ACC112 (cell line): ENCODE results near the gene CELA3A.

Experiments
- H2AFZ ChIP-seq: fragments of 200-600 bp; sonication (generic); one replicate; pipeline ENCODE4 v1.6.0; 2017; ENCODE audit warnings: antibody characterized with exemption, low read length; ENCODE audit not compliant: unreplicated experiment
- H3K27ac ChIP-seq: fragments of 200-600 bp; sonication (generic); 2 replicates; pipeline ENCODE4 v1.5.1; 2014; ENCODE audit warnings: low read depth, mild to moderate bottlenecking, antibody characterized with exemption, low read length, moderate library complexity
- H3K27me3 ChIP-seq: fragments of 200-600 bp; sonication (generic); 2 replicates; pipeline ENCODE4 v1.6.1; 2014; ENCODE audit warnings: mild to moderate bottlenecking, antibody characterized with exemption, low read length, moderate library complexity, mixed read lengths; ENCODE audit not compliant: insufficient read depth
- H3K36me3 ChIP-seq: fragments of 200-600 bp; sonication (generic); 2 replicates; pipeline ENCODE4 v1.6.1; 2016; ENCODE audit warnings: mild to moderate bottlenecking, antibody characterized with exemption, low read length, moderate library complexity, mixed read lengths; ENCODE audit not compliant: insufficient read depth
- H3K4me1 ChIP-seq: fragments of 200-600 bp; sonication (generic); one replicate; pipeline ENCODE4 v1.6.1; 2016; ENCODE audit warnings: low read length, mixed read lengths; ENCODE audit not compliant: insufficient read depth, unreplicated experiment, control insufficient read depth
- H3K4me3 ChIP-seq: fragments of 200-600 bp; sonication (generic); 2 replicates; pipeline ENCODE4 v1.5.1; 2014; ENCODE audit warnings: mild to moderate bottlenecking, low read depth, low read length
- H3K79me2 ChIP-seq: fragments of 200-600 bp; sonication (generic); one replicate; pipeline ENCODE4 v1.6.0; 2016; ENCODE audit warnings: low read length; ENCODE audit not compliant: control insufficient read depth, unreplicated experiment, insufficient read depth

Gene CELA3A

DNA sequence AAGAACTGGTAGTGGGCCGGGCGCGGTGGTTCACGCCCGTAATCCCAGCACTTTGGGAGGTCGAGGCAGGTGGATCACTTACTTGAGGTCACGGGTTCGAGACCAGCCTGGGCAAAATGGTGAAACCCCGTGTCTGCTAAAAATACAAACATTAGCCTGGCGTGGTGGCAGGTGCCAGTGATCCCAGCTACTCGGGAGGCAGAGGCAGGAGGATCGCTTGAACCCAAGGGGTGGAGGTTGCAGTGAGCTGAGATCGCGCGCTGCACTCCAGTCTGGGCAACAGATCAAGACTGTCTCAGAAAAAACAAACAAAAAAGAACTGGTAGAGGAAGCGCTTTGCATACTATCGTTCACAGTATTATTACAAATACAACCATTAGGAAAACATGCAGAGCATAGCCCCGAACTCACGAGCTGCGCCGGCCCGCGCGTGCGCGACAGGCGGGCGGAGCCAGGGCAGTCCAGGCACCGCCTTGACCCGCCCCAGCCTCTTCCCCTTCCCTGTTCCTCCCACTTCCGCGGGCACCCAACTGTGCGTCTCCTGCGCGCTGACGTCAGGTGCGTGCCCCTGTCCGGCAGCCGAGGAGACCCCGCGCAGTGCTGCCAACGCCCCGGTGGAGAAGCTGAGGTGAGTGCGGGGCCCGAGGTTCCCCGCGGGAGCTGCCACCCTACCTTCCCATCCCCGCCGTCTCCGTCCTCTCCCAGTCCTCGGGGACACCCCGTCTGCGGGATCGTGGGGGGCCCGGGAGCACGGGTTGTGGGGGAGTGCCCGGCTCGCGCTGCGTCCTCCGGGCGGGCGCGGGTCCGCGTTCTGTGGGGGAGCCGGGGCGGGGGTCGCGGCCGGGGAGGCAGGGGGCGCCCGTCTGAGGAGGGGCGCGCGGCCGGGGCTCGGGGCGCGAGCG is 50.9 kb downstream of the CELA3A start, which contains the start of gene CDC42:
CDC42 (plus strand) TSS at position 595 of the 902 bp plus-strand sequence. CDS start 25,770 bp downstream, outside the sequence.
- Histone ChIP-seq H3K36me3 (peaks cover 11% of the 10 kb centered on the region; the same call in 1 of the 2 replicates), H3K4me1 (peaks cover 36% of the 10 kb centered on the region), H2AFZ (peak within 1 kb of the TSS; percentile 19), H3K79me2 (peaks cover 40% of the 10 kb centered on the region), H3K4me3 (peak within 1 kb of the TSS; percentile 96), H3K27me3 (no peaks in the 10 kb centered on the region), H3K27ac (peak within 1 kb of the TSS; percentile 80)

GRCh38 chr1:22053017-22053860 is 51.8 kb downstream of the CELA3A start:
- Histone ChIP-seq H3K79me2 (peaks cover 48% of the 10 kb centered on the region), H3K4me1 (peaks cover 36% of the 10 kb centered on the region), H3K4me3 (peak overlapping the region; percentile 96), H3K27ac (peak overlapping the region; percentile 80), H3K27me3 (no peaks in the 10 kb centered on the region), H3K36me3 (peaks cover 11% of the 10 kb centered on the region; the same call in 1 of the 2 replicates), H2AFZ (peak overlapping the region; percentile 10)

DNA sequence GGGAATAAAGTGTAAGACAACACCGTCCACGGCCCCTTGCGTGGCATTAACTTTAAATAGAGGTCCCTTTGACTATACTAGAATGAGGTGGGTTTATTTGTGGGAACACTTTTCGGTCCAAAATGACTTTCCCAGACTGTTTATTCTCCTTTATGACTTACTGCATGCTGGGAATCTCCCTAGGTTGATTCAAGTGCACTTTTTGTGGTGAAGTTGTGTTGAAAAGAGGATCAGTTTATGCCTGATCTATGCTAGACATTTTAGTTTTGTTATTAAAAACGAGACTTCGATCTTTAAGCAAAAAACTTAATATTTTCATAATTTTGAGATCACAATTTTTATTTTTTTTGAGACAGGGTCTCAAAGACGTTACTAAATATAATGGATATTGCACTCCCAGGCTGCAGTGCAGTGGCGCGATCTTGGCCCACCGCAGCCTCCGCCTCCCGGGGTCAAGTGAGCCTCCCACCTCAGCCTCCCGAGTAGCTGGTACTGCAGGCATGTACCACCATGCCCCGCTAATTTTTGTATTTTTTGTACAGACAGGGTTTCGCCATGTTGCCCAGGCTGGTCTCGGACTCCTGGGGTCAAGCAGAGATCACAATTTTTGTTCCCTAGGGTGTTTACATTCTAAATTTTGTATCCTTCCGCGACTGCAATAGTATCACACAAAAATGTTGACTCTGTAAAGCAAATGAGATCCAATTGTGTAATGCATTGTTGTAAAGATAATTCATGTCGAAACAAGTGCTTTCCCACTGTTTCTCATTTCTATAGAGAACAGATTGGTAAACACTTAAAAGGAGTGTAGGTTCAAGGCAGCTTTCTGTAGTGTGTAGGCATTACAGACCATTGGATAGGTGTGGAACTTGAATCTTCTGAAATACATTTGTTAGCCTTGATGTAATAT is 52.7 kb downstream of the CELA3A start:
- Histone ChIP-seq H3K79me2 (peaks cover 57% of the 10 kb centered on the region), H2AFZ (no peak overlapping the region), H3K27me3 (no peaks in the 10 kb centered on the region), H3K36me3 (peaks cover 11% of the 10 kb centered on the region; the same call in 1 of the 2 replicates), H3K4me1 (peaks cover 30% of the 10 kb centered on the region), H3K4me3 (peak overlapping the region; percentile 96), H3K27ac (peak overlapping the region; percentile 80)

DNA sequence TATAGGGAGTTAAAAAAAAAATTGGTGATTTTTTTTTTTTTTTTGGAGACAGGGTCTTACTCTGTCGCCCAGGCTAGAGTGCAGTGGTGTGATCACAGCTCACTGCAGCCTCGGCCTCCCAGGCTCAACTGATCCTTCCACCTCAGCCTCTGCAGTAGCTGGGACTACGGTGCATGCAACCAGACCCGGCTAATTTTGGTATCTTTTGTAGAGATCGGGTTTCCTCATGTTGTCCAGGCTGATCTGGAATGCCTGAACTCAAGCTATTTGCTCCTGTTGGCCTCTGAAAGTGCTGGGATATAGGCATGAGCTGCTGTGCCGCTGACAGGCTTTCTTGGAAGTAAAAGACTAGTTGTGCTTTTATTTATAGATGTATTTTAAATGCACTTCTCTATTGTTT is 54.0 kb downstream of the CELA3A start:
- peaks cover 11% of the 10 kb centered on the region; the same call in 1 of the 2 replicates for H3K36me3 ChIP-seq
- peaks cover 70% of the 10 kb centered on the region for H3K79me2 ChIP-seq
- H2AFZ ChIP-seq: no peak overlapping the region
- peaks cover 30% of the 10 kb centered on the region for H3K4me1 ChIP-seq
- no peaks in the 10 kb centered on the region for H3K27me3 ChIP-seq
- H3K4me3 ChIP-seq: peak overlapping the region; percentile 36
- no peak overlapping the region for H3K27ac ChIP-seq

DNA sequence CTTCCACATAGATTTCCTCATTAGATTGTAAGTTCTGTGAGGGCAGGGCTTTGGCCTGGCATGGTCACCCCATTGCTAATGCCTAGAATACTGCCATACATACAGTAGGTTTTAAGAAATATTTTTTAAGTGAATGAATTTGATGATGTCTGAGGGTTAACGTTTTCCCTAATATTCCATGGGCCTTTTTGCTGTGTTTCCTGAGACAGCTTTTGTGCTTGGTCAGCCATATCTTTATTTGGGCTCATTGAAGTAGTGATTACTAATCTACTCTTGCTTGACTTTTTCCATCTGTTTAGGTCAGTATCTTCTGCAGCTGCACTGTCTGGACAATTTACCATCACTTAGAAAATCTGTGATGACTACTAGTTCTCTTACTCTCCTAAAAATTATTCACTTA is 54.6 kb downstream of the CELA3A start:
- Histone ChIP-seq H2AFZ (no peak overlapping the region), H3K27me3 (no peaks in the 10 kb centered on the region), H3K4me1 (peaks cover 30% of the 10 kb centered on the region), H3K79me2 (peaks cover 76% of the 10 kb centered on the region), H3K4me3 (no peak overlapping the region), H3K36me3 (peaks cover 11% of the 10 kb centered on the region; the same call in 1 of the 2 replicates), H3K27ac (no peak overlapping the region)

DNA sequence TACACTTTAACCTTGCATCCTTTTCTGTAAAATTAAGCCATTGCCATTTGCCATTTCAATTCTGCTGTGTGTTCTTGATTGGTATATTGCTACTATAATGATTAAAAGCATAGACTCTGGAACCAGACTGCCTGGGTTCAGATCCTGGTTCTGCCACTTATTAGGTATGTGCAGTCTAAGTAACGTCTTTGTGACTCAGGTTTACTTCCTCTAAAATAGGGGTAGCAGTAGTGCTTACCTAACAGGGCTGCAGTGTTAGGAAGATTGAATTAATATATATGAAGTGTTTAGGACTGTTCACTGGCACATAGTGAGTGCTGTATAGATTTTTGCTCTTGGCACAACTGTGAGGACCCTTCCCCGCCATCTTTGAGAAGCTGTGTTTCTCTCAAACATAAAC is 55.5 kb downstream of the CELA3A start:
- H3K4me1 ChIP-seq: peaks cover 30% of the 10 kb centered on the region
- H3K36me3 ChIP-seq: peaks cover 11% of the 10 kb centered on the region; the same call in 1 of the 2 replicates
- H3K27me3 ChIP-seq: no peaks in the 10 kb centered on the region
- H3K4me3 ChIP-seq: 0 out of 2 replicates have a peak overlapping the region, but pooled peaks have one; percentile 46
- no peak overlapping the region for H2AFZ ChIP-seq
- no peak overlapping the region for H3K27ac ChIP-seq
- H3K79me2 ChIP-seq: peaks cover 85% of the 10 kb centered on the region

DNA sequence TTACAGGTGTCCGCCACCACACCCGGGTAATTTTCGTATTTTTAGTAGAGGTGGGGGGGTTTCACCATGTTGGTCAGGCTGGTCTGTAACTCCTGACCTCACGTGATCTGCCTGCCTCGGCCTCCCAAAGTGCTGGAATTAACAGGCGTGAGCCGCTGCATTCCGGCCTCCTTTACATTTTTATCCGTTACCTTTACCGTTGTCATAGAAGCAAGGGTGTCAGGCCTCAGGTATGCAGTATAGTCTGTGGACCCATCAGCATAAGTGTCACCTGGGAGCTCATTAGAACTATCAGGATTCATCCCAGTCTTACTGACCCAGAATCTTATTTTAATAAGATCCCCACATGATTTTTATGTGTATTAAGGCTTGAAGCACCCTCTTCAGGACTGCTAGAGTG is 56.4 kb downstream of the CELA3A start:
- H3K4me3 ChIP-seq: no peak overlapping the region
- H3K36me3 ChIP-seq: peaks cover 11% of the 10 kb centered on the region; the same call in 1 of the 2 replicates
- peaks cover 30% of the 10 kb centered on the region for H3K4me1 ChIP-seq
- H3K27ac ChIP-seq: no peak overlapping the region
- H3K79me2 ChIP-seq: peaks cover 93% of the 10 kb centered on the region
- no peak overlapping the region for H2AFZ ChIP-seq
- no peaks in the 10 kb centered on the region for H3K27me3 ChIP-seq
